ENCODE measurements around the gene CTIF.
"Not testable (repeated sequence)": the region's sequence is repeated elsewhere in the genome, so short reads cannot be mapped to it uniquely, and the experiment has no call there.

The CTIF gene

DNA sequence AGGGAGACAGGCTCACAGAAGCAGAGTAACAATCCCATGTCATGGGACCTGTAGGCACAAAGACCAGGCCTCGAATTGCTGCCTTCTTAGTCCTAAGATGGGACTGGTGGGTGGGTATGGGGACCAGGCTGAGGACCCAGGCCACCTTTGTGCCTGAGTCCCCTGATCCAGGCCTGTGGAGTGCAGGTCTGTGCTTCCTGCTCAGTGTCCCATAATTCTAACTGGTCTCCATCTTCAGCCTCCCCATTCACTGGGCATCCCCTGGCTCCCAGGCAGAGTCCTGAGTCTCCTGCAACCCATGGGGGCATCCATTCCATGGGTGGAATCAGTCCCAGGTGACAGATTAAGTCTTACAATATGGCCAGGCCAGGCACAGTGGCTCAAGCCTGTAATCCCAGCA, 328.0 kb downstream of the CTIF start:
- H3K4me3 ChIP-seq (ENCODE audit: low read depth in 1 of 2, low read length in 1 of 2): no peak overlapping the region
- H3K36me3 ChIP-seq: no peaks in the 10 kb centered on the region
- no peaks in the 10 kb centered on the region for H3K27me3 ChIP-seq
- H3K27ac ChIP-seq: no peak overlapping the region
- TF ChIP-seq CTCF (IDR thresholded peaks at IDR 0.05): no peak
- H3K9me3 ChIP-seq: no peaks in the 10 kb centered on the region
- H3K4me1 ChIP-seq (ENCODE audit: control insufficient read depth in 1 of 2, insufficient read depth in 1 of 2, low read depth in 1 of 2, low read length in 1 of 2): peaks cover 0 to 7% of the 10 kb centered on the region in 2 experiments

- Histone ChIP-seq H3K9me3 (no peaks in the 10 kb centered on the region), H3K4me1 (ENCODE audit: control insufficient read depth in 1 of 2, insufficient read depth in 1 of 2, low read depth in 1 of 2, low read length in 1 of 2) (peaks cover 0 to 7% of the 10 kb centered on the region in 2 experiments), H3K36me3 (no peaks in the 10 kb centered on the region), H3K4me3 (ENCODE audit: low read depth in 1 of 2, low read length in 1 of 2) (no peak overlapping the region), H3K27me3 (no peaks in the 10 kb centered on the region), H3K27ac (no peak overlapping the region)
- no peak for TF ChIP-seq CTCF (IDR thresholded peaks at IDR 0.05)
These were observed 329.1 kb downstream of the CTIF start for GRCh38 chr18:48867978-48868377.

- H3K27ac ChIP-seq: no peak overlapping the region
- H3K4me1 ChIP-seq (ENCODE audit: control insufficient read depth in 1 of 2, insufficient read depth in 1 of 2, low read depth in 1 of 2, low read length in 1 of 2): no peaks in the 10 kb centered on the region
- no peaks in the 10 kb centered on the region for H3K27me3 ChIP-seq
These were observed 329.9 kb downstream of the CTIF start for GRCh38 chr18:48868468-48869466.

GRCh38 chr18:48869591-48869990, 330.8 kb downstream of the CTIF start:
- no peaks in the 10 kb centered on the region for H3K4me1 ChIP-seq (ENCODE audit: control insufficient read depth in 1 of 2, insufficient read depth in 1 of 2, low read depth in 1 of 2, low read length in 1 of 2)
- H3K36me3 ChIP-seq: no peaks in the 10 kb centered on the region
- no peaks in the 10 kb centered on the region for H3K9me3 ChIP-seq
- no peak overlapping the region for H3K4me3 ChIP-seq (ENCODE audit: low read depth in 1 of 2, low read length in 1 of 2)
- H3K27ac ChIP-seq: no peak overlapping the region
- H3K27me3 ChIP-seq: no peaks in the 10 kb centered on the region
- TF ChIP-seq CTCF (IDR thresholded peaks at IDR 0.05): no peak

More at GRCh38 chr18:48868468-48869466, 329.9 kb downstream of the CTIF start:
- Histone ChIP-seq H3K36me3 (no peaks in the 10 kb centered on the region), H3K4me3 (ENCODE audit: low read depth in 1 of 2, low read length in 1 of 2) (no peak overlapping the region), H3K9me3 (no peaks in the 10 kb centered on the region)
- no peak for TF ChIP-seq CTCF (IDR thresholded peaks at IDR 0.05)

DNA sequence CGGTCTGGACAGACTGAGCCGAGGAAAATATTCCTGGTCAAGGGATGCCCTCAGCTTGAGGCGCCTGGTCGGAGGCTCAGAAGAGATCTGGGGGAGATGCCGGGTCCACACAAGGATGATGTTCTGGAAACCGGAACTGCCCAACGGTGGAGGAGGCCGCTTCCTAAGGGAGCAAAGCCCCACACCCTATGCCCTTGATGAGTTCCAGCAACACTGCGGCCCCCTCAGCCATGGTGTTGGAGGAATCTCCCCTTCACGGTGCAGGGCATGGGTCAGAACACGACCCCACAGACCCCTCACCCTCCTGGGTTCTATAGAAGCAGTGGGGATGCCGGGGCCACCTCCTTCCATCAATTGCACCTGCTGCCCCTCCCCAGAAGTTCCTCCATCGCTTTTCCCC, 332.1 kb downstream of the CTIF start:
- H3K4me3 ChIP-seq (ENCODE audit: low read depth in 1 of 2, low read length in 1 of 2); H3K27me3 ChIP-seq; H3K27ac ChIP-seq; H3K9me3 ChIP-seq; H3K36me3 ChIP-seq; H3K4me1 ChIP-seq (ENCODE audit: control insufficient read depth in 1 of 2, insufficient read depth in 1 of 2, low read depth in 1 of 2, low read length in 1 of 2): not testable (repeated sequence)
